Aorta (tissue), 5 donors: ENCODE data around the gene CNFN. TPM values are rescaled to one million over a fixed set of nuclear protein-coding genes. Genes with fewer than 3 reads are reported as not detected.
A peak's percentile ranks its signal among the peaks of the same experiment; 100 is the strongest.

Experiments used
- ATAC-seq: fragments of 200-7000 bp; cut with Tn5 transposase; one replicate; pipeline ENCODE4 v1.9.1; 2022; ENCODE audit warnings: moderate library complexity; ENCODE audit not compliant: low FRiP score
- DNase-seq, 2 donors: peaks; one replicate each; pipeline ENCODE4 v3.0.0-alpha.2; 2020
- H3K27ac ChIP-seq, 2 donors: one replicate each; pipeline ENCODE4 v1.5.1; 2013; ENCODE audit warnings: low read length in 2 of 2, mild to moderate bottlenecking in 2 of 2, moderate library complexity in 2 of 2, control low read depth in 1 of 2, inconsistent platforms in 1 of 2, low read depth in 1 of 2
- H3K27me3 ChIP-seq, 2 donors: one replicate each; pipeline ENCODE4 v1.6.1; 2013; ENCODE audit warnings: control low read depth in 1 of 2, low read length in 1 of 2, mild to moderate bottlenecking in 1 of 2, moderate library complexity in 1 of 2; ENCODE audit not compliant: insufficient read depth in 2 of 2, control insufficient read depth in 1 of 2
- H3K36me3 ChIP-seq, 2 donors: one replicate each; pipeline ENCODE4 v1.6.1; 2013; ENCODE audit warnings: control low read depth in 1 of 2, low read length in 1 of 2, mild to moderate bottlenecking in 1 of 2; ENCODE audit not compliant: insufficient read depth in 2 of 2, control insufficient read depth in 1 of 2
- H3K4me1 ChIP-seq, 2 donors: one replicate each; pipeline ENCODE4 v1.6.1; 2013; ENCODE audit warnings: low read length in 2 of 2, control low read depth in 1 of 2, mild to moderate bottlenecking in 1 of 2, moderate library complexity in 1 of 2; ENCODE audit not compliant: insufficient read depth in 2 of 2, control insufficient read depth in 1 of 2
- H3K4me3 ChIP-seq, 2 donors: one replicate each; pipeline ENCODE4 v1.5.1; 2013; ENCODE audit warnings: low read length in 2 of 2, control low read depth in 1 of 2, mild to moderate bottlenecking in 1 of 2
- H3K9me3 ChIP-seq: one replicate; pipeline ENCODE4 v1.6.1; 2013; ENCODE audit warnings: mild to moderate bottlenecking, low read length; ENCODE audit not compliant: control insufficient read depth
- WGBS, 2 donors: extraction: QIAGEN DNeasy Blood & Tissue Kit; methylation state at CpG; one replicate each; pipeline ENCODE4 v1.1.7; 2013; 5-methylcytosine and 5-hydroxymethylcytosine counted together
- intact Hi-C, 2 donors: fragments of 100-400 bp; cut with DNase I; formaldehyde crosslinking; loops; one replicate each; pipeline versions ENCODE4 v1.14.2 to v1.15.0; 2022
- polyA plus RNA-seq, 2 donors: library from polyadenylated mRNA; stranded (reverse); fragments of 200-250 nt; gene quantifications; one replicate each; pipeline ENCODE4 v1.2.3, GENCODE V29; 2013
- total RNA-seq, 2 donors: library from RNA; stranded (reverse); fragmentation: NEBNext Ultra II Directional; extraction: Animal tissue kit (Norgen Biotek cat#: 25700); gene quantifications; one replicate each; pipeline ENCODE4 v1.2.1, GENCODE V29; 2021
- donor health status: healthy with polysubstance abuse.
- donor health status: Bipolar disorder and iron deficiency.
- donor health status: DM: no; HTN: no; CAD: no.
- donor health status: DM: no; HTN: no; CAD: no.
- donor health status: DM: yes; HTN: yes; CAD: no.

The CNFN gene
- total and polyA plus RNA-seq, 4 donors, result 0.51 to 3.0 (median 1.1) TPM; not detected in 1

GRCh38 chr19:42412661-42413076 lies 22.6 kb upstream of the CNFN start:
- WGBS, 2 donors, result 40 to 45% methylated on average over 4 of the region's 4 CpGs
- peak; percentile 37 to 70 for DNase-seq
- H3K36me3 ChIP-seq, result no peaks in the 10 kb centered on the region
- H3K9me3 ChIP-seq, result no peaks in the 10 kb centered on the region
- H3K27me3 ChIP-seq, result no peaks in the 10 kb centered on the region
- no peak overlapping the region for H3K27ac ChIP-seq
- intact Hi-C loops, result no loop called here
- H3K4me3 ChIP-seq, result no peak overlapping the region
- peak; percentile 8 for ATAC-seq
- no peaks in the 10 kb centered on the region for H3K4me1 ChIP-seq

DNA sequence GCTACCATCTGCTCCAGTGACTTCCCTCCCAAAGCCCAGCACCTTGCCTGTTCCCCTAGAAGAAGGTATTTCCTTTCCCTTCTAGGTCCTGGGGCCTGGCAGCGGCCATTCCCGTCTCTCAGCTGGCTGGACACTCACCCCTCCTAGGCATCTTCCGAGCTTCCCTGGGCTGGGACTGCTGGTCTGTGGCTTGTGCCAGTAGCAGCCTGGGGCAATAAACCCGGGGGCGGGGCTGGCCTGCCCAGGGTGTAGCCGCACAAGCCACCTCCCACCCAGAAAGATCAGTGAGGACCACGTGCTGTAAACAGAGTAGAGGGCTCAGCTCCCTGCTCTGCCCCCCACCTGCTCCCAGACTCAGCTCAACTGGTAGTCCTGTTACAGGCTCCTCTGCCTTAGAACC lies 22.1 kb upstream of the CNFN start:
- ATAC-seq (peak; percentile 17), DNase-seq (peak in 1 of 2 donors; percentile 42)
- Histone ChIP-seq H3K27me3 (no peaks in the 10 kb centered on the region), H3K27ac (no peak overlapping the region), H3K36me3 (no peaks in the 10 kb centered on the region), H3K4me3 (no peak overlapping the region), H3K4me1 (no peaks in the 10 kb centered on the region), H3K9me3 (no peaks in the 10 kb centered on the region)
- intact Hi-C loops, result no loop called here
- 53 to 82% methylated on average over 4 to 7 of the region's 7 CpGs for WGBS, 2 donors

GRCh38 chr19:42411581-42412178 lies 21.6 kb upstream of the CNFN start:
- no peak for ATAC-seq
- intact Hi-C loops, result no loop called here
- Histone ChIP-seq H3K27me3 (no peaks in the 10 kb centered on the region), H3K9me3 (no peaks in the 10 kb centered on the region), H3K36me3 (no peaks in the 10 kb centered on the region), H3K4me1 (no peaks in the 10 kb centered on the region), H3K4me3 (no peak overlapping the region), H3K27ac (no peak overlapping the region)
- DNase-seq, result peak in 1 of 2 donors; percentile 30
- WGBS, 2 donors, result 92 to 94% methylated on average over 8 of the region's 8 CpGs

- H3K27me3 ChIP-seq, result no peaks in the 10 kb centered on the region
- no peak overlapping the region for H3K4me3 ChIP-seq
- intact Hi-C loops, result no loop called here
- no peaks in the 10 kb centered on the region for H3K9me3 ChIP-seq
- H3K36me3 ChIP-seq, result no peaks in the 10 kb centered on the region
- no peak for ATAC-seq
- H3K4me1 ChIP-seq, result no peaks in the 10 kb centered on the region
- H3K27ac ChIP-seq, result no peak overlapping the region
- WGBS, 2 donors, result 96% methylated on average over 30 of the region's 30 CpGs
- peak in 1 of 2 donors; percentile 25 for DNase-seq
Measured at GRCh38 chr19:42410371-42410770, 20.3 kb upstream of the CNFN start.

- intact Hi-C loops, result no loop called here
- Histone ChIP-seq H3K4me1 (no peaks in the 10 kb centered on the region), H3K27me3 (no peaks in the 10 kb centered on the region), H3K36me3 (no peaks in the 10 kb centered on the region), H3K27ac (no peak overlapping the region), H3K4me3 (no peak overlapping the region), H3K9me3 (no peaks in the 10 kb centered on the region)
- no peak for ATAC-seq
- WGBS, 2 donors, result 79% methylated on average over 6 of the region's 6 CpGs
- DNase-seq, result peak in 1 of 2 donors; percentile 43
Measured at GRCh38 chr19:42409477-42409876, 19.4 kb upstream of the CNFN start.

DNA sequence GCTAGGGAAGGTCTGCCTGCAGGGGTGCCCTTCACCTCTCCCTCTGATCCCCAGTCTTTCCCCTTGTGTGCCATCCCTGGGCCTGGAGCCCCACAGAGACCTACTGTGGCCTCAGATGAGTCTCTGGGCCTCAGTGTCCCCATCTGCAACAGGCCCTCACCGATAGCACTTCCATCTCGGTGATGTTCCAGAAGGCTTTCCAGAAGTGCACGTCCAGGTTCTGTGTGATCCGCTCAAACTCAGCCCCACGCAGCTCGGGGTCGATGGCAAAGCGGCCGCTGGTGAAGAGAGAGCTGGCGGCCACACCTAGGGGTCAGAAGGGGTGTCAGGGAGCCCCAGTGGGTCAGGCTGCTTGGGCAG lies 17.7 kb upstream of the CNFN start:
- intact Hi-C loops, result no loop called here
- WGBS, 2 donors, result 97% methylated on average over 10 of the region's 10 CpGs
- Histone ChIP-seq H3K36me3 (no peaks in the 10 kb centered on the region), H3K4me1 (no peaks in the 10 kb centered on the region), H3K27ac (no peak overlapping the region), H3K27me3 (no peaks in the 10 kb centered on the region), H3K4me3 (no peak overlapping the region), H3K9me3 (no peaks in the 10 kb centered on the region)
- no peak for ATAC-seq
- no peak for DNase-seq

GRCh38 chr19:42407085-42407815 lies 17.2 kb upstream of the CNFN start:
- H3K9me3 ChIP-seq, result no peaks in the 10 kb centered on the region
- no peak overlapping the region for H3K27ac ChIP-seq
- ATAC-seq, result no peak
- no peaks in the 10 kb centered on the region for H3K36me3 ChIP-seq
- H3K27me3 ChIP-seq, result no peaks in the 10 kb centered on the region
- no peak overlapping the region for H3K4me3 ChIP-seq
- WGBS, 2 donors, result 93 to 95% methylated on average over 28 to 30 of the region's 30 CpGs
- intact Hi-C loops, result no loop called here
- peak in 1 of 2 donors; percentile 33 for DNase-seq
- no peaks in the 10 kb centered on the region for H3K4me1 ChIP-seq

DNA sequence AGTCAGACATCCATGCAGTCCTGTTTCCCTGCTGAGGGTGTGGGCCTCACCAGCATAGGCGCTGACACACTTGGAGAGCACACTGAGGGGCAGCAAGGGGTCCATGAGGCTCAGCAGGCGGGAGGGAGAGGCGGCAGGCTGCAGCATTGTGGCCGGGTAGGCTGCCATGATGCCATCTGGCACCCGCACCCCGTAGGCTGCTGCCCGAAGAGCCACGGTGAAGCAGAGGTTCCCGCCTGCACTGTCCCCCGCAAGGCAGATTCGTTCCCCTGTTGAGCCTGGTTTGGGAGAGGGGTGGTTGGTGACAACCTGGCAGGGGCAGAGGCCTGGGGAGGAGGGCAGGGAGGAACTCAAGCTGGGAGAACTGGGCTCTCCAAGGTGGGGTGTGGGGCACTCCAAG lies 16.0 kb upstream of the CNFN start:
- no peak overlapping the region for H3K27ac ChIP-seq
- intact Hi-C loops, result no loop called here
- no peak for DNase-seq
- H3K4me1 ChIP-seq, result no peaks in the 10 kb centered on the region
- WGBS, 2 donors, result 91 to 96% methylated on average over 11 of the region's 11 CpGs
- ATAC-seq, result no peak
- H3K27me3 ChIP-seq, result no peaks in the 10 kb centered on the region
- no peaks in the 10 kb centered on the region for H3K36me3 ChIP-seq
- no peaks in the 10 kb centered on the region for H3K9me3 ChIP-seq
- no peak overlapping the region for H3K4me3 ChIP-seq

DNA sequence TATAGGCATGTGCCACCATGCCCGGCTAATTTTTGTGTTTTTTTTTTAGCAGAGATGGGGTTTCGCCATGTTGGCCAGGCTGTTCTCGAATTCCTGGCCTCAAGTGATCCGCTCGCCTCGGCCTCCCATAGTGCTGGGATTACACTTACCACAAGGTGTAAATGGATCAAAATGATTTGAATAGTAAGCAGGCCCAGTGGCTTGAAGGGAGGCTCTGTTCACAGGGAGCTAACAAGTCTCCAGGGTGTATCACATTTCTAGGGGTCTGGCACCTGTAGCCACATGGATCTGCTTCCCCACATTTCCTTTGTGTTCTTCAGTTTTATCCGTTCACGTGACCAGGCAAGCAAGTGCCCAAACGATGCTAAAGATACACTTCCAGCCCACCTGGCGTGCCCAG lies 13.5 kb upstream of the CNFN start:
- intact Hi-C loops, result no loop called here
- no peaks in the 10 kb centered on the region for H3K27me3 ChIP-seq
- ATAC-seq, result no peak
- DNase-seq, result no peak
- H3K27ac ChIP-seq, result no peak overlapping the region
- no peaks in the 10 kb centered on the region for H3K4me1 ChIP-seq
- no peak overlapping the region for H3K4me3 ChIP-seq
- H3K36me3 ChIP-seq, result no peaks in the 10 kb centered on the region
- H3K9me3 ChIP-seq, result no peaks in the 10 kb centered on the region
- 95 to 96% methylated on average over 10 of the region's 10 CpGs for WGBS, 2 donors
